GM18858 (cell line): Measurements from ENCODE around the gene ABI2.
"Not testable (repeated sequence)": the region's sequence is repeated elsewhere in the genome, so short reads cannot be mapped to it uniquely, and the experiment has no call there.

ENCODE experiments used
- ATAC-seq: cut with Tn5 transposase; IDR thresholded peaks from one replicate; pipeline ENCODE4 v1.9.1; 2021; ENCODE audit not compliant: unreplicated experiment

ABI2 gene

GRCh38 chr2:203327901-203328759, at the start of gene ABI2:
ABI2 (plus strand) TSS chr2:203328394; CDS start chr2:203328515, 121 bp downstream.
- peak; percentile 37 for ATAC-seq

DNA sequence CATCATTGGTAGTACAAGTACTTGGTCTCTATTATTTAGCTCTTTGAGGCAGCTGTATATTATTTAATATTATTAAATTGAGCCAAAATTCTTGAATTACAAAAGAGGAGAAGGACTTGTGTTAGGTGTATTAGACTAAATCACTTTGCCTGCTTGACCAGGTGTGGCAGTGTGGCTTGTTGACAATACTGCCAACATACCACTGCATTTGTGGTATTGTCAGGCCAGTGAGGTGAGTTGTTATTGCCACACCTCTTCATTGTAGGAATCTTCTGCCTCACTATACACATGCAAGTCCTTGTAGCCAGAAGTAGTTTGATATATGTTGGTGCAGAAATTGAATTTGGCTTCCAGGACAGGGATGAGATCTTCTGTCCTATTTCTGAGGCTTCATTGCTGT, 48.9 kb upstream of the ABI2 start:
- no peak for ATAC-seq

DNA sequence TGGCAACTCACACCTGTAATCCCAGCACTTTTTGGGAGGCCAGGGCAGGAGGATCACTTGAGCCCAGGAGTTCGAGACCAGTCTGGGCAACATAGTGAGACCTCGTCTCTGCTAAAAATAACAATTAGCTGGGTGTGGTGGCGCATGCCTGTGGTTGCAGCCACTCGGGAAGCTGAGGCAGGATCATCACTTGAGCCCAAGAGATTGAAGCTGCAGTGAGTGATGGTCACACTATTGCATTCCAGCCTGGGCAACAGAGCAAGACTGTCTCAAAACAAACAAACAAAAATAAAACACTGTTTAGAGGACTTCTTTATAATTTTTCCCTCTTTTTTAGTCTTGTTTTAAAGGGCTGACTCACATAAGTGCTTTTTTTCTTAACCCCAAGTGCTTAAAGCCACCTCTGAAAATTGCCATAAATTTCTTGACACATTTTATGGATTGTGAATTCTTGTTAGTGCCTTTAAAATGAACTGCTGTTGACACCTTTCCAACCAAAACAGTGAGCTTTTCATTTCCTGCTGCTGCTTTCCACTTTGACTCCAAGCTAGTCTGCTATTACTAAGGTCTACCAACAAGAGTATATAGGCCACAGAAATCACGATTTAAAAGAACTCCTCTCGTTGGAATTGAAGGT, 47.6 kb upstream of the ABI2 start:
- ATAC-seq: no peak

DNA sequence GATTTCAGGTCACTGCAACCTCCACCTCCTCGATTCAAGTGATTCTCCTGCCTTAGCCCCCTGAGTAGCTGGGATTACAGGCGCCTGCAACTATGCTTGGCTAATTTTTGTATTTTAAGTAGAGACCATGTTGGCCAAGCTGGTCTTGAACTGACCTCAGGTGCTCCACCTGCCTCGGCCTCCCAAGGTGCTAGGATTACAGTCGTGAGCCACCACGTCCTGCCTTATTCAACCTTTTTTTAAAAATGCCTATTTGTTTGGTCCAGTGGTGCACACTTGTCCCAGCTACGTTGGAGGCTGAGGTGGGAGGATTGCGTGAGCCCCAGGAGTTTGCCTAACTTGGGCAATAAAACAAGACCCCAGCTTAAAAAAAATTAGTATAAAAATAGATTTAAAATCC, 46.1 kb upstream of the ABI2 start:
- ATAC-seq: no peak

- no peak for ATAC-seq
Measured at GRCh38 chr2:203286532-203286931, 41.7 kb upstream of the ABI2 start.

DNA sequence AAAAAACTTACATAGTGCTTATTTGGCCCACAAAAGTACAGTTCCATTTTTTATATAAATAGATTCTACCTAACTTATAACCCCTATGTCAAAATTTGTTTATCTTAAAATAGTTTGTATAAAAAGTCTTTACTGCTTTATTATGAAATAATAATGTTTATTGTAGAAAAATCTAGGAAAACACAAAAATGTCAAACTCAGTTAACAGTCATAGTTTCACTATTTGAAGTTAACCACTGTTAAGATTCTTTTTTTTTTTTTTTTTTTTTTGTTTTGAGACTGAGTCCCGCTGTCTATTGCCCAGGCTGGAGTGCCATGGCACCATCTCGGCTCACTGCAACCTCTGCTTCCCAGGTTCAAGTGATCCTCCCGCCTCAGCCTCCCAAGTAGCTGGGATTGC, 26.5 kb upstream of the ABI2 start:
- no peak for ATAC-seq

DNA sequence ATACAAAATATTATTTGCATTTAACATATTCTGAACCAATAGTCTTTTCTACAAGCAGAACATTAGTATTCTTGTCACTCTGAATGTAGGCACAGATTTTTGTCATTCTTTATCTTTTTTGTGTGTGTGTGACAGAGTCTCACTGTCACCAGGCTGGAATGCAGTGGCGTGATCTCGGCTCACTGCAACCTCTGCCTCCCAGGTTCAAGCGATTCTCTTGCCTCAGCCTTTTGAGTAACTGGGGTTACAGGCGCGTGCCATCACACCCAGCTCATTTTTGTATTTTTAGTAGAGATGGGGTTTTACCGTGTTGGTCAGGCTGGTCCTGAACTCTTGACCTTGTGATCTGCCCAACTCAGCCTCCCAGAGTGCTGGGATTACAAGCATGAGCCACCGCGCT, 25.6 kb upstream of the ABI2 start:
- not testable (repeated sequence) for ATAC-seq

DNA sequence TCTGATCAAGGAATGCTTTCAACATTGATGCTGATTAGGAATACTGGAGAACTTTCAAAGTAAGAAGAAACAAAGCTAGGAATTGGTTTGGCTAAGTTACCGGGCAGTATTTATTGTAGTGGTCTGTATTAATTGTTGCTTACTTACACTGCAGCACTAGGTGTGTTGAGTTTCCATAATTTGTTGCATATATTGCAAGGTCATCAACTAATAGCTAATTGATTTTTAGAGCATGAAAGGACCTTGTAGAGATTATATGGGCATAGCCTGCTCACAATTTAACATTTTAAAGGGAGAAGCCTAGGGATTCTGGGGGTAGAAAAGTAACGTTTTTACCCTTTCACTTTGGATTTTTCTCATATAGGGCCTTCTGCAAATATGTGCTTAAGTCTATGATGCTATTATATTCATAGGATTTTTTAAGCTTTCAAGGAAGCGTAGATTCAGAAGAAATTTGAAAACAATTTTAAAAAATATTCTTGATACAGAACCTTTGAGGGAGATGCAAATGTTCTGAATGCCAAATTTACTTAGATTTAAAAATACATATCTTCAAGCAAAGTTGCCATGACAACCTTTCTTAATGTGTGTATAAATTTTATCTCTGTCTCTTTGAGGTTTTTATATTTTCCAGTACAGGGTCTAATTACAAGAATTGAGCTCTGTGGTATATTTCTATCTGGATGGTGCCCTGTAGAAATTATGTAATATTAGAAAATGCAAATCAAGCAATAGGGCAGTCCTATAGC, 17.3 kb upstream of the ABI2 start:
- no peak for ATAC-seq

- ATAC-seq: no peak
Measured at GRCh38 chr2:203326356-203326755, 1.8 kb upstream of the ABI2 start.

DNA sequence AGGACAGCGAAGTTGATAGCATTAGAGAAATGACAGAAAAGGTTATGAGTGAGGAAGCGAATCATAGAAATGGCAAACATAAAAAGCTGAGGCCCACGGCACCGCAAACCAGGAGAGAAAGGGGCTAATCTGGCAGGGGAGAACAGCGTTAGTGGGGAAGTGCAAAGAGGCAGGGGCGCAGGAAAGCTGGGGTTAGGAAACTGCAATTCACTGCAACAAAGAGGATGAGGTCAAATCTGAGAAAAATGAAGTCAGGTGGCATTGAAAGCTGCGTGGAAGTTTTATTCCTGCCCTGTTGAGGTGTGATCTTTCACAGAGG, 653 bp upstream of the ABI2 start:
- ATAC-seq: no peak

DNA sequence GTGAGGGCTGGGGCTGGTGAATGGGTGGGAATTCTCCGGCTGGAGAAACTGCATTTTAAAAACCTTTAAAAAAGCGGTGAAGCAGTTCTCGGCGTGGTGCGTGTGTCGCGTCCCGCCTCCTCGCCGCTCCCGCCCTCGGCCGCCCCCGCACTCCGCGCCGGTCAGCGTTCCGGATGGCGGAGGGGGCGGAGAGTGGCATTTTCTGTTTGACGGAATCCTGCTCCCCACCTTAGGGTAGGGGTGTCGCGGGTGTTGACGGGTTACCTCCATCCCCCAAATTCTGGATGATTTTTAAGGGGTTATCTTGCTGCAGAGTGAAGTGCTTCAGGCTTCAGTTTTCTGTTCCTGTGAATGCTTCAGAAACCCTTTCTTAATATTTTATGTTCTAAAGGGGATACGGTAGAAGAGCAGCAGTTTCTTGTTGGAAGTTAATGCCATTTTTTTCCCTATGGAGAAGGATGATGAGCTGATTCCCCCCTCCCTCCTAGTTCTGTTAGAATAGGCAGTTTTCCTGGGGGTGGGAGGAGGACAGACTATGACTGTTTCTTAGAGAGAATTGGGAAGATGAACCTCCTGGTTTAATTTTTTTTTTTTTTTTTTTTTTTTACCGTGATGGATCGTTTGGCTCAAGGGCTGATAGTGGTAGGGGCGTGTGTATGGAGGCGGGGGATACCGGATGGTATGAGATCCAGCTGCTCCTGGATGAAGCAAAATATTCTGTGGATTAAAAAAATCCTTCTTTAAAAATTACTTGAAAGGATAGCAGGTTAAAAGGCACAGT, 756 bp downstream of the ABI2 start:
- peak; percentile 35 for ATAC-seq

DNA sequence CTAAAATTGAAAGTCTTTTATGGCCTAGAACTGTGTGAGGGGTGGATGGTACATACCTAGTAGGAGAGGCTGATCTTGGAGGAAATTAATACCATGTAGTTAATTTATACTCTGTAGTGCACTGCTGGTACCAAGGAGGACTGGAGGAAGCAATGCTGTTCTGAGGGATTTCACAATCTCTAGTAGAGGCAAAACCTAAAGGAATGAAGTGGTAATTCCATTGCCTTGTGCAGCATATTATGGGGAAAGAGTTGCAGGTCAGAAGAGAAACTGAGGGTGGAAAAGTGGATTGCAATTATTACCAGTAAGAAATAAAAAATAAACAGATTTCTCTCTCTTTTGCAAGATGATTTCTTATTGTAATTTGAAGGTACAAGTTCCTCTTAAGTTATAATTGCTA, 2.2 kb downstream of the ABI2 start:
- ATAC-seq: no peak

GRCh38 chr2:203338322-203338721, 10.1 kb downstream of the ABI2 start:
- no peak for ATAC-seq

DNA sequence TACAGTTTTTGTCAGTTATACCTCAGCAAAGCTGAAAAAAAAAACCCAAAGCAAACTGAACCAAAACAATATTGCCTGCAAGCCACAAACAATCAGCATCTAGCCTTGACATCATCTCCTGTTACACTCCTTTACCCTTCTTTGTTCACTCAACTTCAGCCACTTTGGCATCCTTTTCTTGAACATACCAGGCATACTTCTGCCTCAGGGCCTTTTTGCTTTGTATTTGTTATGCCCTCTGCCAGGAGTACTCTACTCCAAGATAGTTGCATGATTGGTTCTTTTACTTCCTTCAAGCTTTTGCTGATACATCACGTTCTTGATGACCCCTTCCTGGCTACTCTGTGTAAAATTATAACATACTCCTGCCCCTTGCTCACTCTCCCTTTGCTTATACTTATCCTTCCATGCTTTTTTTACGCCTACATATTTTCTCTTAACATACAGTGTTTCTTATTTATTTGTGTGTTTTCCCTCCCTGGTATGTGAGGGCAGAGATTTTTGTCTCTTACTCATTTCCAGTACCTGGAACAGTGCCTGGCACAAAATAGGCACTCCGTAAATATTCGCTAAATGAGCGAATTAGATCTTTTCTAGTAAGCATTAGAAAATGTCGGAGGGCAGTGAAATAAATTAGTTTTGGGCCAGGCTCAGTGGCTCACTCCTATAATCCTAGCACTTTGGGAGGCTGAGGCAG, 12.7 kb downstream of the ABI2 start:
- no peak for ATAC-seq

GRCh38 chr2:203341741-203342310, 13.6 kb downstream of the ABI2 start:
- no peak for ATAC-seq

- not testable (repeated sequence) for ATAC-seq
Measured at GRCh38 chr2:203342374-203342773, 14.2 kb downstream of the ABI2 start.

GRCh38 chr2:203344667-203345066, 16.5 kb downstream of the ABI2 start:
- ATAC-seq: no peak

DNA sequence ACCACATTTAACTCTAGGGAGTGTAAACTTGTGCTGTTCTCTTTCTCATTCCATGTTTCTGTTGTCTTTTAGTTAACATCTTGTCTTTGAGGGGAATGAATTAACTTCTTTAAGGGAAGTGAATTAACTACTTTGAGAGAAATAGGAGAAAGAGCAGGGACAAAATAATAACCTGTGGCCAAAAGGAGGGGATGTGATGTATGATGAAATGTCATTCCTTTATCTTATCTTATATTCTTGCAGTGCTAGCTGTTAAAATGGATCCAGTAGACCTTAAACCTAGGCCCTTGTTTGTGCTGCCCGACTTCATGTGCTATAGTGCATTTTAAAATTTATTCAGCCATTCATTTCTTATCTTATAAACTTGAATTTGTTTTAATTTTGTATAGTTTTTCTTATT, 18.4 kb downstream of the ABI2 start:
- ATAC-seq: no peak

DNA sequence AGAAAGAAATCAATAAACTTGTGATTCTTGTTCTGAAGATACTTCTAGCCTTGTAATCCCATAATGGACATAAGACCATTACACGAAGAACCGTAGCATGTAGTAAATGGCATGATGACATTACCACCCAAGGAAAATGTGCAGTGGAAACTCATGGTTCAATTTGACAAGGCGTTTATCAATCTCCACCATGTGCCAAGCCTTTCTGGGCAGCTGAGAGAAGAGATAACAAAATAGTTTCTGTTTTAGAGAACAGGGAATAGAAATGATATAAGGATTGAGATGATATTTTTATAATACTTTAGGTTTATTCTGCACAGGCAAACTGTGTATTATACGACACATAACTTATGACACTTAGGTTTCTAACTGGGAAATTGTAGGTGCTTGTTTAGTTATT, 19.2 kb downstream of the ABI2 start:
- no peak for ATAC-seq

DNA sequence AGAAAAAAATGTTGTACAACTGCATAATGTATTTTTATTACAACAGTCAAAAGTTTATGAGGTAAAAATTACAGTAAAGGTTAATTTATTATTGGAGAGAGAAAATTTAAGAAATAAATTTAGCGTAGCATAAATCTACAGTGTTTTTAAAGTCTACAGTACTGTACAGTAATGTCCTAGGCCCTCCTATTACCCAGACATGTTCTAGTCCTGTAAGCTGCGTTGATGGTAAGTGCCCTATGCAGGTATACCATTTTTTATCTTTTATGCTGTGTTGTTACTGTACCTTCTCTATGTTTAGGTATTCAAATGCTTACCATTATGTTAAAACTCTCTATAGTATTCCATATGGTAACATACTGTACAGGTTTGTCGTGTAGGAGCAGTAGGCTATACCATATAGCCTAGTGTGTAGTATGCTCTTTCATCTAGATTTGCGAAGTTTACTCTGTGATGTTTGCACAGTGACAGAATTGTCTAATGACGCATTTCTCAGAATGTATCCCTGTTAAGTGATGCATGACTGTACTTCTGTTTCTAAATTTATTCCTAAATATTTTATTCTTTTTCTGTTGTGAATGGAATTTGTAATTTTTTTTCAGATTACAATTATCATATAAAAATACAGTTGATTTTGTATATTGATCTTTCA, 24.5 kb downstream of the ABI2 start:
- ATAC-seq: no peak
